DND-41 (cell line): ENCODE measurements around the gene IL3.

Experiments used
- ATAC-seq: fragments of 200-7000 bp; cut with Tn5 transposase; 3 replicates; pipeline ENCODE4 v1.9.1; 2021; ENCODE audit warnings: low read depth; ENCODE audit not compliant: insufficient read depth
- DNase-seq: peaks from one replicate; pipeline ENCODE4 v3.0.0-alpha.2; 2020
- H2AFZ ChIP-seq: 2 replicates; pipeline ENCODE4 v1.6.0; 2012; ENCODE audit warnings: low read depth, low read length
- H3K27ac ChIP-seq: 2 replicates; pipeline ENCODE4 v1.5.1; 2012; ENCODE audit warnings: low read length, inconsistent platforms
- H3K27me3 ChIP-seq: fragments of 200-600 bp; sonication (generic); 2 replicates; pipeline ENCODE4 v1.6.0; 2012; ENCODE audit warnings: low read length, mild to moderate bottlenecking, inconsistent platforms; ENCODE audit not compliant: insufficient read depth, poor library complexity
- H3K36me3 ChIP-seq: 2 replicates; pipeline ENCODE4 v1.5.1; 2012; ENCODE audit warnings: low read length, inconsistent platforms; ENCODE audit not compliant: insufficient read depth
- H3K4me1 ChIP-seq: 2 replicates; pipeline ENCODE4 v1.5.1; 2012; ENCODE audit warnings: mild to moderate bottlenecking, low read length; ENCODE audit not compliant: insufficient read depth
- H3K4me2 ChIP-seq: 2 replicates; pipeline ENCODE4 v1.6.0; 2012; ENCODE audit warnings: mild to moderate bottlenecking, moderate library complexity, low read length, inconsistent platforms; ENCODE audit not compliant: insufficient read depth
- H3K4me3 ChIP-seq, 2 experiments: fragments of 200-600 bp in 1 of 2; shearing (Covaris generic) in 1 of 2; 2 replicates each; pipeline ENCODE4 v1.5.1; 2012 to 2016; ENCODE audit warnings: inconsistent platforms in 2 of 2, low read length in 2 of 2, mild to moderate bottlenecking in 2 of 2, low read depth in 1 of 2, moderate library complexity in 1 of 2
- H3K79me2 ChIP-seq: 2 replicates; pipeline ENCODE4 v1.6.0; 2012; ENCODE audit warnings: low read length, inconsistent platforms; ENCODE audit not compliant: insufficient read depth
- H3K9ac ChIP-seq: 2 replicates; pipeline ENCODE4 v1.6.0; 2012; ENCODE audit warnings: low read depth, mild to moderate bottlenecking, inconsistent platforms, low read length, moderate library complexity
- H3K9me3 ChIP-seq: 2 replicates; pipeline ENCODE4 v1.5.1; 2012; ENCODE audit warnings: low read length, moderate library complexity, mild to moderate bottlenecking, inconsistent platforms; ENCODE audit not compliant: insufficient read depth, severe bottlenecking
- H4K20me1 ChIP-seq: 2 replicates; pipeline ENCODE4 v1.6.0; 2012; ENCODE audit warnings: low read length; ENCODE audit not compliant: insufficient read depth
- EZH2 ChIP-seq: IDR thresholded peaks from 3 replicates; pipeline ENCODE4 v1.6.1; 2012; ENCODE audit warnings: borderline replicate concordance, low read depth, mild to moderate bottlenecking, moderate library complexity, low read length, inconsistent platforms; ENCODE audit not compliant: severe bottlenecking
- TF ChIP-seq, protein P1 (sequence below): IDR thresholded peaks from 2 replicates; pipeline ENCODE4 v1.5.1; 2012; ENCODE audit warnings: borderline replicate concordance, low read length, moderate library complexity, mild to moderate bottlenecking; ENCODE audit not compliant: poor library complexity, severe bottlenecking; ENCODE audit errors: extremely low read depth

IL3 gene

GRCh38 chr5:132021654-132022053, 38.8 kb upstream of the IL3 start:
- no peak overlapping the region for H2AFZ ChIP-seq
- no peaks in the 10 kb centered on the region for H3K36me3 ChIP-seq
- no peak overlapping the region for H3K4me3 ChIP-seq
- no peak overlapping the region for H3K9ac ChIP-seq
- TF ChIP-seq, protein P1, sequence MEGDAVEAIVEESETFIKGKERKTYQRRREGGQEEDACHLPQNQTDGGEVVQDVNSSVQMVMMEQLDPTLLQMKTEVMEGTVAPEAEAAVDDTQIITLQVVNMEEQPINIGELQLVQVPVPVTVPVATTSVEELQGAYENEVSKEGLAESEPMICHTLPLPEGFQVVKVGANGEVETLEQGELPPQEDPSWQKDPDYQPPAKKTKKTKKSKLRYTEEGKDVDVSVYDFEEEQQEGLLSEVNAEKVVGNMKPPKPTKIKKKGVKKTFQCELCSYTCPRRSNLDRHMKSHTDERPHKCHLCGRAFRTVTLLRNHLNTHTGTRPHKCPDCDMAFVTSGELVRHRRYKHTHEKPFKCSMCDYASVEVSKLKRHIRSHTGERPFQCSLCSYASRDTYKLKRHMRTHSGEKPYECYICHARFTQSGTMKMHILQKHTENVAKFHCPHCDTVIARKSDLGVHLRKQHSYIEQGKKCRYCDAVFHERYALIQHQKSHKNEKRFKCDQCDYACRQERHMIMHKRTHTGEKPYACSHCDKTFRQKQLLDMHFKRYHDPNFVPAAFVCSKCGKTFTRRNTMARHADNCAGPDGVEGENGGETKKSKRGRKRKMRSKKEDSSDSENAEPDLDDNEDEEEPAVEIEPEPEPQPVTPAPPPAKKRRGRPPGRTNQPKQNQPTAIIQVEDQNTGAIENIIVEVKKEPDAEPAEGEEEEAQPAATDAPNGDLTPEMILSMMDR = no peak
- no peak for TF ChIP-seq EZH2
- ATAC-seq (no peak), DNase-seq (no peak)
- no peak overlapping the region for H3K27ac ChIP-seq
- no peaks in the 10 kb centered on the region for H3K9me3 ChIP-seq
- H3K4me1 ChIP-seq = no peaks in the 10 kb centered on the region
- H4K20me1 ChIP-seq = no peaks in the 10 kb centered on the region
- H3K27me3 ChIP-seq = peaks cover 10% of the 10 kb centered on the region
- H3K4me2 ChIP-seq = no peak overlapping the region
- no peaks in the 10 kb centered on the region for H3K79me2 ChIP-seq

GRCh38 chr5:132022737-132023136, 37.7 kb upstream of the IL3 start:
- Histone ChIP-seq H3K36me3 (no peaks in the 10 kb centered on the region), H2AFZ (no peak overlapping the region), H3K4me3 (no peak overlapping the region), H3K79me2 (no peaks in the 10 kb centered on the region), H3K9ac (no peak overlapping the region), H3K4me2 (no peak overlapping the region), H3K27me3 (peaks cover 8% of the 10 kb centered on the region), H3K27ac (no peak overlapping the region), H3K9me3 (no peaks in the 10 kb centered on the region), H3K4me1 (no peaks in the 10 kb centered on the region), H4K20me1 (no peaks in the 10 kb centered on the region)
- TF ChIP-seq, protein P1 = no peak
- no peak for TF ChIP-seq EZH2
- DNase-seq (no peak), ATAC-seq (no peak)

DNA sequence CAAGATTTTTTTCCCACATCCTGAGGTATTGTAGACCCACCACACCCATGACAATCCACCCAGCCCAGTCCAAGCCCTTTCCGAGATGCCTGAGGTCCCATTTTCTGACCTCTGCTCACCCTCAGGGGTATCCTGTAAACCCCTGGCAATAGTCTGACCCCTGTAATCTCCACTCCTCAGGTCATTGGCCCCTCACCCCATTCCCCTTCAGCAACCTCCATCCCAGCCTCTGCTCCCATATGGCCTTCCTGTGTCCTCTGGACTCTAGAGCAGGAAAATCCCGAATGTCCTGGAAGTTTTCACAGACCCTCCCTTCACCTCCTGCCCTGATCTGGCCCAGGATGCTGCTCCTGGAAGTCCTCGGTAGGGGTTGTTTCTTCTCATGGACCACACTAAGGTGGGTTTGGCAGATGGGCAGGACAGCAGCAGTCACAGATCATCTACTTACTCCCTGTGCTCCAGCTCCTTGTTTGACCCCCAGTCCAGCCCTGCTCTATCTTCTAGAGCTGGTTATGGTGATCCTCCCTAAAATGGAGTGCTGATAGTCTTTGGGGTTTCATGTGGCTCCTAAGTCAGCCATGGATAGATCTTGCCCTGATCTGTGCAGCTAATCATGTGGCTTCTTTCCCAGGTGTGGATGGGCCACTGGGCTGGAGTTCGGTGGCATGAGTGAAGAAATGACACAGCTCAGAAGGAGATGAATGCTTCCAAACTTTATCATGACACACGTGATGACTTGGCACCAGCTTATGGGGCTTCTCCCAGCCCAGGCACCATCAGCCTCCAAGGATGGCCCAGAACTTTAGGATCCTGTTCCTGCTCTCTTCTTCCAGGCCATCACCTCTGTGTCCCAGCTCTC, 37.0 kb upstream of the IL3 start:
- H3K4me3 ChIP-seq = no peak overlapping the region
- no peaks in the 10 kb centered on the region for H3K4me1 ChIP-seq
- TF ChIP-seq, protein P1 = no peak

More for the DNA sequence above, 37.0 kb upstream of the IL3 start:
- Histone ChIP-seq H3K27me3 (peaks cover 8% of the 10 kb centered on the region), H3K79me2 (no peaks in the 10 kb centered on the region), H3K27ac (no peak overlapping the region), H3K4me2 (no peak overlapping the region), H3K36me3 (no peaks in the 10 kb centered on the region), H2AFZ (no peak overlapping the region), H4K20me1 (no peaks in the 10 kb centered on the region), H3K9ac (no peak overlapping the region), H3K9me3 (no peaks in the 10 kb centered on the region)
- DNase-seq (no peak), ATAC-seq (no peak)
